HG03025 (cell line): ENCODE results near the gene CALD1.

Experiments used
- ATAC-seq: cut with Tn5 transposase; IDR thresholded peaks from one replicate; pipeline ENCODE4 v1.9.1; 2021; ENCODE audit warnings: mild to moderate bottlenecking, moderate library complexity; ENCODE audit not compliant: unreplicated experiment, low FRiP score

Gene CALD1, protein sequence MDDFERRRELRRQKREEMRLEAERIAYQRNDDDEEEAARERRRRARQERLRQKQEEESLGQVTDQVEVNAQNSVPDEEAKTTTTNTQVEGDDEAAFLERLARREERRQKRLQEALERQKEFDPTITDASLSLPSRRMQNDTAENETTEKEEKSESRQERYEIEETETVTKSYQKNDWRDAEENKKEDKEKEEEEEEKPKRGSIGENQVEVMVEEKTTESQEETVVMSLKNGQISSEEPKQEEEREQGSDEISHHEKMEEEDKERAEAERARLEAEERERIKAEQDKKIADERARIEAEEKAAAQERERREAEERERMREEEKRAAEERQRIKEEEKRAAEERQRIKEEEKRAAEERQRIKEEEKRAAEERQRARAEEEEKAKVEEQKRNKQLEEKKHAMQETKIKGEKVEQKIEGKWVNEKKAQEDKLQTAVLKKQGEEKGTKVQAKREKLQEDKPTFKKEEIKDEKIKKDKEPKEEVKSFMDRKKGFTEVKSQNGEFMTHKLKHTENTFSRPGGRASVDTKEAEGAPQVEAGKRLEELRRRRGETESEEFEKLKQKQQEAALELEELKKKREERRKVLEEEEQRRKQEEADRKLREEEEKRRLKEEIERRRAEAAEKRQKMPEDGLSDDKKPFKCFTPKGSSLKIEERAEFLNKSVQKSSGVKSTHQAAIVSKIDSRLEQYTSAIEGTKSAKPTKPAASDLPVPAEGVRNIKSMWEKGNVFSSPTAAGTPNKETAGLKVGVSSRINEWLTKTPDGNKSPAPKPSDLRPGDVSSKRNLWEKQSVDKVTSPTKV

GRCh38 chr7:134778941-134779740, at the start of gene CALD1:
CALD1 (plus strand) TSS chr7:134779634; CDS start chr7:134867734, 88,100 bp downstream.
- ATAC-seq, result no peak

GRCh38 chr7:134729895-134730294, 49.5 kb upstream of the CALD1 start:
- no peak for ATAC-seq

GRCh38 chr7:134730411-134730829, 49.0 kb upstream of the CALD1 start:
- ATAC-seq, result no peak

DNA sequence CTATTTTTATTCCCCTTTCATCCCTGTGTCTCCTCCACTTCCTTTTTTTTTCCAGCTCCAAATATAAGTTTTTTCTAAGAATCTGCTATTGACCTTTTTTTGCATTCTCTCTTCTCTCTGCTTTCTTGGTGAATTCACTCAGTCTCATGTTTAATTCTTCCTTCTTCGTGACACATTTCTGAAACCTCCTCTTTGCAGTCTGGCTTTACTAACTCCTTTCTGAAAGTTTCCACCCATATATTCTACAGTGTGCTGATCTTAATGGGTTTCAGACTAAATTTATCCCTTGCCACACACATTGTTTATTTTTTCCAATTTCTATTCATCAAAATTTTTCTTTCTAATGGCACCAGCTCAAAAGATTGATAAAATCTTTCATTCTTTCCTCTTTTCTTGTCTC, 47.8 kb upstream of the CALD1 start:
- ATAC-seq, result no peak

GRCh38 chr7:134732728-134733127, 46.7 kb upstream of the CALD1 start:
- no peak for ATAC-seq

GRCh38 chr7:134736381-134736780, 43.1 kb upstream of the CALD1 start:
- no peak for ATAC-seq

- ATAC-seq, result no peak
These were observed 41.7 kb upstream of the CALD1 start for GRCh38 chr7:134737566-134738345.

- ATAC-seq, result no peak
These were observed 40.1 kb upstream of the CALD1 start for GRCh38 chr7:134739362-134739761.

GRCh38 chr7:134740376-134740775, 39.1 kb upstream of the CALD1 start:
- ATAC-seq, result no peak

DNA sequence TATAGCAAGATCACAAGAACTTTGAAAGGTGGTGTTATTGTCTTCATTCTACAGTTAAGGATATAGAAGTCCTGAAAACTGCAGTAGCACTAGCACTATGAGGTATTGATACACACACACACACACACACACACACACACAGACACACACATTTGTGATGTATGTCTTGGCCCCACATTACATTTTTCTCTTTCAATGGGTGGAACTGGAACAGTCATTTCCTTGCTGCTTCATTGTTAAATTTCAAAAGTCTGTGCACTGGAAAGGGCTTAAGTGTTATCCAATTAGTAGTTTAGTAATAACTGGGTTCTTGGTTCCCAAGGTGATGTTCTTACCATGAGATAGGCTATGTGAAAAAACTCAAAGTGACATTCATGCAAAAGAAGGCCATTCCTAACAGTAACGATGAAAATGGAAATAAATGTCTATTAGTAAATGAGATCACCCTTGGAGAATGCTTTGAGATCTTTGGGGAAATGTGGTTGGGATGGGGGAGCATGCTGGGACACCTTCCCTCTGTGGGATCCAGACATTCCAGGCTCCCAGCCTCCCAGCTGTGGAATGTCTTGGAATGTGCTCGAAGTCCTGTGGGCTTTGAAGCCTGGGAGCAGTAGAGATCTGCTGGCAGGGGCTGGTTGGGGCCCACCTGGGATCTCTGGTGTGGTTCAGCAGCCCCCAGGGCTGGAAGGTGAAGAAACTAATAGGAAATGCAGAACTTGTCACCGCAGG, 37.4 kb upstream of the CALD1 start:
- ATAC-seq, result no peak

DNA sequence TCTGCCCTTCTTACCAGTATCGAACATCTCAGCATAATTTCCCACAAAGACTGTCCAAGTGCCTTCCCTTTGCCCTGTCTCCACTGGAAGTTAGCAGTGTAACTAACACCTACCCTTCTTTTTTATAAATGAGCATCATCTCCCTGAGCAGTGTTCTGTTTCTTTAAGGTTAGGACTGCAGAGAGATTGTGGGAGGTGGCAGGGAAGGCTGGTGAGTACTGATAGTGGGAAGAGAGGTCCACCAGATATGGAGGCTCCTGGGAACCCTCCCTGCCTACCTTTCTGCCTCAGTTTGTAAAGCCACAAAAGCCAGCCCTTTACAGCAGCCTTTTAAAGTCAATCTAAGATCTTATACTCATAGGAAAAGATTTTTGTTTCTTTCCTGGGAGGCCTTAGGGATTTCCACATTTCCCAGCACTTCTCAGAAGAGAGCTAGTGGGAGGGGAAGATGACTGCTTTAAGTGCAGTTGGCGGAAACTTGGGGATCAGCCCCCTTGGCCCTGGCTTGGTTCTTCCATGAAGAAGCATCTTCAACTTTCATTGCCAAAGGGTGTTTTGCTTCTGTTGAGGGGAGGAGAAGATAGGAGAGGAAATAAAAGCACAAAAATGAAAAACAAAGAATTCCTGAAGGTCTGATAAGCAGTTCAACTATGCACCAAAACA, 36.6 kb upstream of the CALD1 start:
- ATAC-seq, result no peak

GRCh38 chr7:134744569-134744968, 34.9 kb upstream of the CALD1 start:
- no peak for ATAC-seq

DNA sequence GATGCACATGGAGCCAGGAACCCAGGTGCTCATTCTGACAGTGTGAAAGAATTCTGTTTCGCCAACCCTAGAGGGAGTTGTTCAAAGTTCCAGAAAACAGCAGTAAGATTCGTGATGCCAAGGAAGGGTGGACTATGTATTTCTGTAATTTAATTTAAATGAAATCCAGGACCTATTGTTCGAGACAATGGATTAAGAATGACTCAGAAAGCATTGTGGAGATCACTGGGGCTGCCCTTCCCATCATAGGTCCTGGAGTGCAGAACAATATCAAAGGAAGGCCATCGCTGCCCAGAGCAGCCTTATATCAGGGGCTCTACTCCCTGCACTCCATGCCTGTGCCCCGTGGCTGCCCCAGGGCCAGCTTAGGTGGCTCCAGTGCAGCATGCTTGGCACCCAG, 32.1 kb upstream of the CALD1 start:
- ATAC-seq, result no peak

- no peak for ATAC-seq
These were observed 29.1 kb upstream of the CALD1 start for GRCh38 chr7:134750083-134751062.

- ATAC-seq, result no peak
These were observed 27.3 kb upstream of the CALD1 start for GRCh38 chr7:134752006-134752760.

DNA sequence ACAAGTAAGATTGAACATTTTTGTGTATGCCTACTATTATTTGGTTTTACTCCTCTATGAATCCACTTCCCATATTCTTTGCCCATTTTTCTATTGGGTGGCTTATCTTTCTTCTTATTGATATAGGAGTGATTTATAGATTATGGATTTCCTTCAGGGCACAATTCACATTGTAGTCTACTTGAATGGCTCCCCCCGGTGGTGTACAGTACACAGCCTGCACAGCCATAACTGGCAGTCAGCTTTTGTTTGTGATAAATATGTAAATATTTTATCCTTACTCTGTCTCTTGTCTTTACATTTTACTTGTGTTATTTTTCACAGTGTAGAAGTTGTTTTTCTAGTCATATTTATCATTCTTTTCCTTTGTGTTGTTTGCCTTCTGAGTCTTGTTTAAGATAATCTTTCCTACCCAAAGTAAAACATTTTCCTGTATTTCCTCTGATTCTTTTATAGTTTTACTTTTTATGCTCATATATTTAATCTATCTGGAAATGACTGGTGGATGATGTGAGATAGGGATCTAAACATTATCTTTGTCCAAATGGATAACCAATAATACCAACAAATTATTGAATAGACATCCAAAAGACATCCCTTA, 23.9 kb upstream of the CALD1 start:
- ATAC-seq, result no peak

DNA sequence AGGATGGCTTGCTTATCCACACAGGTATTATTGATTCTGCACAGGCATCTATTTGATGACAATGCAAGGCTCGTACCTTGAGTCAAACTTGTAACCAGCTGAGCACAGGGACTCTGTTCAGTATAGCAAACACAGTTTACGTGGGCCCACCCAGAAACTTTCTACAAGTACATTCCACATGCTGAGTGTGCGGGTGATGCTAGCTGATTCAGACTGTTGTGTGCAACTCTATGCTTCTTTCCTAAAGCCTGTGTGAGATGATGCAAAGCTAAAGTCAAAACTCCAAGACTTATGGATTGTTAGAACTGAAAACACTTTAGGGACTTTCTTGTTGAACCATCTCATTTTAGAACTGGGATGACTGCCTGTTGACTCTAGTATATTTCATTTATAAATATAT, 21.5 kb upstream of the CALD1 start:
- ATAC-seq, result no peak
